Right kidney (tissue), 9 donors: ENCODE measurements around the gene CNST.

Experiments used
- DNase-seq: peaks from one replicate; pipeline ENCODE4 v3.0.0-alpha.2; 2016
- long read RNA-seq, 8 donors: transcript quantifications; one replicate each; lab custom pipeline, GENCODE V29; 2026

Gene CNST
- long read RNA-seq, donor 1, full-length matches to known transcripts, result 2 of 72 reads
- long read RNA-seq, donor 1, partial matches to known transcripts, result 47 of 72 reads
- long read RNA-seq, donor 1, other reads (novel, unspliced or antisense), result 23 of 72 reads
- long read RNA-seq, donor 2, full-length matches to known transcripts, result 1 of 1 reads
- long read RNA-seq, donor 2, partial matches to known transcripts, result 0 of 1 reads
- long read RNA-seq, donor 2, other reads (novel, unspliced or antisense), result 0 of 1 reads
- long read RNA-seq, donor 3, full-length matches to known transcripts, result 1 of 1 reads
- long read RNA-seq, donor 3, partial matches to known transcripts, result 0 of 1 reads
- long read RNA-seq, donor 3, other reads (novel, unspliced or antisense), result 0 of 1 reads
- long read RNA-seq, donor 4, full-length matches to known transcripts, result 1 of 1 reads
- long read RNA-seq, donor 4, partial matches to known transcripts, result 0 of 1 reads
- long read RNA-seq, donor 4, other reads (novel, unspliced or antisense), result 0 of 1 reads
- long read RNA-seq, donor 5, full-length matches to known transcripts, result 1 of 1 reads
- long read RNA-seq, donor 5, partial matches to known transcripts, result 0 of 1 reads
- long read RNA-seq, donor 5, other reads (novel, unspliced or antisense), result 0 of 1 reads
- long read RNA-seq, donor 6, full-length matches to known transcripts, result 3 of 3 reads
- long read RNA-seq, donor 6, partial matches to known transcripts, result 0 of 3 reads
- long read RNA-seq, donor 6, other reads (novel, unspliced or antisense), result 0 of 3 reads
- long read RNA-seq, donor 7, full-length matches to known transcripts, result 1 of 1 reads
- long read RNA-seq, donor 7, partial matches to known transcripts, result 0 of 1 reads
- long read RNA-seq, donor 7, other reads (novel, unspliced or antisense), result 0 of 1 reads
- long read RNA-seq, donor 8, full-length matches to known transcripts, result 3 of 3 reads
- long read RNA-seq, donor 8, partial matches to known transcripts, result 0 of 3 reads
- long read RNA-seq, donor 8, other reads (novel, unspliced or antisense), result 0 of 3 reads

DNA sequence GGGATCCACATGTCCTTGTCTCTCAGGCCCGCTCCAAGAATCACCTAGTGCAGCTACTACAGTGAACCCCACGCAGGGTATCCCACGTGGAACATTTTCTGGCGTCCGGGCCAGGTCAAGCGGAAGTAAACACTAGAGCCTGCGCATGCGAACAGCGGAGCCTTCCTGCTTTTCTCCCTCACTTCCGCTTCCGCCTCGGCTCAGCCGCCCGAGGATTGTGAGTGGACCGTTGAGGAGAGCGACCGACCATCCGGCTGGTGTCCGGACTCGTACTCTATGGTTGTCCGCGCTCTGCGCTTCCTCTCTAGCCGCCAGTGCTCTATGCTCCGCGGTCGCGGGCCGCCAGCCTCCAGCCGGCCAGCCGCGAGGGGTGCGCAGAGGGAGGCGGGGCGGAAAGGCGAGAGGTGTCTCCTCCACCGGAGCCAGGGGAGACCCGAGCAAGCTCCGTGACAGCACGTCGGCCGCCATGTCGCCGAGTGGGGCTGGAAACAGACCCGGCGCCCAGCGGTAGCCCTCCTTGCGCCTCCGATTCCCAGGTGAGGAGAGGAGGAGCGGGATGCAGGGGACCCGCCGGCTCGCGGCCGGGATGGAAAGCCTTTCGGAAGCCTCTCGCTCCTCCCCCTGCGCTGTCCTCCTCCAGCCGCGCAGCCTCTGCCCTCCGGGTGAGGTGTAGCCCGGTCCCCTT is at the start of gene CNST, which contains the start of gene TFB2M:
Gene CNST (plus strand): TSS at position 329 of the 685 bp plus-strand sequence. CDS start 25,107 bp downstream, outside the sequence.
Gene TFB2M (minus strand): TSS at position 134 of the 685 bp plus-strand sequence. CDS start 123 bp downstream, at position 11.
- DNase-seq, result peak; percentile 99

- no peak for DNase-seq
Measured at GRCh38 chr1:246517391-246517790, 48.9 kb upstream of the CNST start.

- DNase-seq, result no peak
Measured at GRCh38 chr1:246518456-246519205, 47.6 kb upstream of the CNST start.

- no peak for DNase-seq
Measured at GRCh38 chr1:246519514-246519913, 46.7 kb upstream of the CNST start.

- DNase-seq, result no peak
Measured at GRCh38 chr1:246526380-246526779, 39.9 kb upstream of the CNST start.

DNA sequence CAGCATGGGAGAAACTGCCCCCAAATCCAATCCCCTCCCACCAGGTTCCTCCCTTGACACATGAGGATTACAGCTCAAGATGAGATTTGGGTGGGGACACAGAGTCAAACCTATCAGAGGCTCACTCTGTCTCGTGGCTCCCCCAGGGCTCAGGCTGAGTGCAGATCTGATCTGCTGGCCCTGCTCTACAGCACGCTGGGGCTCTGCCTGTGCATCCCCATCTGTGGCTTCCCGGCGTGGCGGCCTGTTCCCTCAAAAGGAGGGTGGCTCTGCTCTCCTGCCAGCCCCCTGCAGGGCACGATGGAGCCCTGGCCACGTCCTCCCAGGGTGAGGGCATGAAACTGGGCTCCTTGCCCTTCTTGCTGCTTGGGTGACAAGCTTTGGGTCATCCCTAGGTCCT is 39.3 kb upstream of the CNST start:
- no peak for DNase-seq

DNA sequence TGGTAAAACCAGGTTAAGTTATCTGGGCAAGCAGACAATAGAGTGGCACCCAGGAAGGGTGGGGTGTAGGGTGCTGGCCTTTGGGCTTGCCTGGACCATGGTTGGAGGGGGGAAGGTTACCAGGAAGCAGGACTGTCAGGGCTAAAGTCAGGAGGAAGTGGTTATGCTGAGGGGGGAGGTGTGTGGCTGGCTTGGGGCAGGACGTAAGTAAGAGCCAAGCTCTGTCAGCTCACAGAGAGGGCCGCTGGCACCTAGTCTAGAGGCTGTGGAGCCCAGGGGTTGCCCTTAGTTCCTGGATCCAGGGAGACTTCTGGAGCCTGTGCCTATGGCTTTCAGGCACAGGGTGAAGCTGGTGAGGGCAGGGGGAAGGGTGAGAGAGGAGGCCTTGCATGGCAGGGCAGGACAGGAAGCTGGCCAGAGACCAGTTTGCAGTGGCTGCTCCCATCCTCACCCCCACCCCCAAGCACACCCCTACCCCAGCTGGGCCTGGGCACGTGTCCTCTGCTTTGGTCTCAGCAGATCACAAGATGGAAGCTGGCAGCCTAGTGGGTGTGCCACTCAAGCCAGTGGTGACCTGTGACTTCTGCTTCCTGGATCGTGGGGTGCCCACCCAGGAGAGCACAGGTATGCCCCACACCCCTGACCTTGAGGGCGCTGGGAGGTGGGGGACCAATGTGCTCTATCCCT is 38.7 kb upstream of the CNST start:
- no peak for DNase-seq

DNA sequence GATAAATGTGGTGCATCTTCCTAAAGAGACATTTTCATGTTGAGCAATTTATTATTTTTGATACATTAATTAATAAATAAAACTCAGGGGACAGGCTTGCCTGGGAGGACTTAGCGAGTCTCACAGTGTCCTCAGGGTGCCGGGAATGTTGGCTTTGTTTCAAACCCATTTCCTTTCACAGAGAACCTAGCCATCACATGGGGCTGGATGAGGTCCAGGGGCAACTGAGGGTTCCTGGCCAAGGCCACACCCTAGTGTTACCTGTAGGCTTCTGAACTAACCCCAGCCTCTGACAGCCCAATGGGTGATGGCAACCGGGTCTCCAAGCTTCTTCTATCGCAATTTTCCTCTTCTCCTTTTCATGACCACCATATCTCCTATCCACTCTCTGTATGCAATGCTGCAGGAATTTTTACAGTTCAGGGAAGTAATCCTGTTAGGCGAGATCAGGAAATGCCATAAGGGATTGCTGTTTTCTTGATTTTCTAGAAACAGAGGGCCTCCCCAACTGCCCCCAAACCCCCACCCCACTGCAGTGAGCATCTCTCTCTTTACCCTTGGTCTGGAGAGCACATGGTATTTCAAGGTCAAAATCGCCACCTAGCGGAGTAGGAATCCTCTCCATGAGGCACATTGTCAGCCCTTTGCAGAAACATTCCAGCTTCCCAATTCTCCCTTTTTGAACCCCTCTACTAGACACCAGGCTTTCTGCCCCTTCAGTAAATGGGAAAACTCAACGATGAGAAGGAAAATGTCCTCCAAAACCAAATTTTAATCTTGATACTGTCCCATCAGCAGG is 37.1 kb upstream of the CNST start:
- no peak for DNase-seq

DNA sequence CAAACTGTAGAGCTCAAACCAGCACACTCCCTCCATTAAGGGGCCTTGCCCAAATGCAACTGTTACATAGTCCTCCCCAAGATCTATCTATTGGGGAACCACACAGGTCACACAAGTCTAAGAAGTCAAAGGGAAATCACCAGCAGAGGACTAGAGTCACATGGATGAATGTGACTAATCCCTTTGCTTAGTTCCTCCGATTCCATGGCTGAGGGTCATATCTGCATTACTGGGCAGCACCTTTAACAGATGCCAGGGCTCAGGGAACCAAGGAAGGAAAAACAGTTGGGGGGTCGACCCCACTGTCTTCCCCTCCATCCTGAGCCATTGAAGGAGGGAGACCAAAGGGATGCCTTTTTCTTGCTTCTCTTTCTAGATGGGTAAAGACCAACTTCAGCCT is 35.8 kb upstream of the CNST start:
- no peak for DNase-seq

DNA sequence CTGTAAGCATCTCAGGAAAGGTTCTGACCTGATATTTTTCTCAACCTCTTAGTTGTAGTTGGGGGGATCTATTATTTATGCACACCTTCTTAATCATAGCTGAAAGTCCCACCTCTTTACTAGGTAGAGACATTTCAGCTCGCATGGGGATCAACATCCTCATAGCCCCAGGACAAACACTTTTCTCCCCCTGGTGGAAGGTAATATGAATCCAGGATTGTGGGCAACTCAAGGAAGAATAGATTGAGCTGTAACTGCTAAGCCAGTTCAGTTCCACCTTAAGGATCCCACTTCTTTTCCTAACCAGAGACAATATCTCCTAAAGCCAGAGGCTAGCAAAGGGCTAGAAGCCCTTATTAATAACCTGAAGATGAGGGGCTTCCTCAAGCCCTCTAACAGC is 33.7 kb upstream of the CNST start:
- DNase-seq, result no peak

DNA sequence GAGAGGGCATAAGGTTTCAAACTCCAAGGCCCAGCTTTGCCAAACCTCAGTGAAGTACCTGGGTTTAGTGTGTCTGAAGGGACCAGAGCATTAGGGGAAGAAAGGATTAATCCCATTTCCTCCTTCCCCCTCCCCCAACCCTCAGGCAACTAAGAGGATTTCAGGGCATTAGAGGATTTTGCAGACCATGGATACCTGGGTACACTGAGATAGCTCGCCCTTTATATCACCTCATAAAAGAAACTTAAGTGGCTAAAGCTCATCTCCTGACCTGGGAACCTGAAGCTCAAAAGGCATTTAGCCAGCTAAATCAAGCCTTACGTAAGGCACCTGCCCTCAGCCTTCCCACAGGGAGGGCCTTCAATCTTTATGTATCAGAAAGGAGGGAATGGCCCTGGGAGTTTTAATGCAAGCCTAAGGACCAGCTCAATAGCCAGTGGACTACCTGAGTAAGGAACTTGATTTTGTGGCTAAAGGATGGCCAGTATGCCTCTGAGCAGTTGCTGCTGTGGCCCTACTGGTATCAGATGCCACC is 32.8 kb upstream of the CNST start:
- DNase-seq, result no peak

- no peak for DNase-seq
Measured at GRCh38 chr1:246534114-246534513, 32.1 kb upstream of the CNST start.

DNA sequence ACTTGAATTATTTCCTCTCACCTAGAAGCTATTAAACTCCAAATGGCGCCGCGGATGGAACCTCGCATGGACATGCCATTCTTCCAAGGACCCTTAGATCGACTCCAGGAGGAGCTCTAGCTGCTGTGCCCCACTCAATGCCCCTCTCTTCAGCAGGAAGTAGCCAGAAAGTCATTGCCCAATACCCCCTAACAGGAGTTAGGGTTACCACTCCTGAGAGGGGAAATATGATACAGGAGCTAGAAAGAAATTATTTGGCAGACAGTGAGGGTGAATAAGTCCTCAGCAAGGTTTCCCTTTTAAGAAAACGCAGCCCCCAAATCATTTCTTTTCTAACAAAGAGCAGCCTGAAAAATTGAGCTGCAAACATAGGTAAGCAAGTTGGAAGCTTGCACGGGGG is 28.8 kb upstream of the CNST start:
- no peak for DNase-seq

DNA sequence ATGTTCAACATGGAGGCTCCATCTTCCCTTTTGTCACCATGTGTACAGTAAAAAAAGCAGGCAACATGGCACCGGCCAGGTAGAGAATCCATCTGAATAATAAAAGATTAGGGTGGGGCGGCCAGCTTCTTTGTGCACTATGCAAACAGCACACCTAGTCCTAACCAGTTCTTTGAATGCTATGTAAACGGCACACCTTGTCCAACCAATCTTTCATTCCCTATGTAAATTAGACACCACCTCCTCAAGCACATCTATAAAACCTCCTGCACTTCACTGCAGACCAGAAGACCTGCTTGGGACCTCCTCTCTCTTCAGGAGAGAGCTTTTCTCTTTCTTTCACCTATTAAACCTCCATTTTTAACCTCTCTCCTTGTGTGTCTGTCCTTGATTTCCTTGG is 28.4 kb upstream of the CNST start:
- DNase-seq, result no peak

DNA sequence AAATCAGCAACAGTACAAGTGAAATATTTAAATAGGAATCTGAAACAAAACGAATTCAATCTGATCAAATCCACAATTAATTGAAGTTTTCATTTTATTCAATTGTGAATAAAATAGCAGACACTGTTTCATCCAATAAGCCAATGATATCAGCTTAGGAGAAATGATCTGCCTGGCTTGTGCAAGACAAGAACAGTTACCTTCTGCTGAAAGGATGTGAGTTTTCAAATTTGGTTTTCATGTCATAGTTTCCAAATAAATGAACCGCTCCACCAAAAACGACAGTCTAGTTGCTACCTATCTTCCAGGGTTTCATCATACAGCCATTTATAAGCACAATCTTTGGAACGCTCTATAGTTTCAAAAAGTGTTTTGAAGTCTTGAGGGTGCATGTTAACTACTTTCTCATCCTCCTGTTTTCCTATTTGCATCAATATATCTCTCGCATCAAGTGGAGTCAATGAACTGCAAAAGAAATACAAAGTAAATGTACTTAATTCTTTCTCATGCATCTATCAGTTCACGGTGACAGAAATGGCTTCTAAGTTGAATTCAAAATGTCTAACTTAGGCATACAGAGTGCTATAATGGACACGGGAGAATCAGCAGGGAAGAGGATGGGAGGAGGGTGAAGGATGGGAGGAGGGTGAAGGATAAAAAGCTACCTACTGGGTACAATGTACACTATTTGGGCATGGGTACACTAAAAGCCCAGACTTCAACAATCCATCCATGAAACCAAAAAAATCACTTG is 25.3 kb upstream of the CNST start:
- DNase-seq, result no peak

DNA sequence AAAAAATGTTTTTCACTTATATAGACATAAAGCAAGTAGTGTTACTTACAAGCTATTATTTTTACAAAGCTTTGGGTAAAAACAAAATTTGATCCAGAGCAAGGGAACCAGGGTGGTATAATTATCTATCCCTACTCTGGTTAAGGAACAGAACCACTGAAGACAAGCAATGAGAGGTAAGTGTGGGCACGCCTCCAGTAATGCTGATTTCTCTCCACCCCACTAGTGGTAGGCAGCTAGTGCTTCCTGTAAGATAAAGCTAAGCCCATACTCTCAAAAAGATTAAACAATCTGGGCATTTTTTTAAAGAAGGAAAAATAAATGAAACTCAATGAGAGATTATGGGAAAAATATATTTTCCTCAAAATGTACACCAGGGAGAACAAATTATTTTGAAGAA is 22.3 kb upstream of the CNST start:
- no peak for DNase-seq

- DNase-seq, result no peak
Measured at GRCh38 chr1:246549665-246550064, 16.6 kb upstream of the CNST start.

DNA sequence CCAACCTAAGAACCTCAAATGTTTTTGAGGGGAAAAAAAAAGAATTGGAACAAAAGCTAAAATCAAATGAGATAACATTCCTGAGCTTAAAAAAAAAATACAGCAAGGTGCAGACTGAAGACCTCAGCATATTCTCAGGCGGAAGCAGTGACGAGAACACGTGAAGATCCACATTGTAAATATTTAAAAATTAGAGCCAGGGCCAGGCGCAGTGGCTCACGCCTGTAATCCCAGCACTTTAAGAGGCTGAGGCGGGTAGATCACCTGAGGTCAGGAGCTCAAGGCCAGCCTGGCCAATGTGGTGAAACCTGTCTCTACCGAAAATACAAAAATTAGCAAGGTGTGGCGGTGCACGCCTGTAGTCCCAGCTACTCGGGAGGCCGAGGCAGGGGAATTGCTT is 15.9 kb upstream of the CNST start:
- no peak for DNase-seq

GRCh38 chr1:246552110-246552509 is 14.1 kb upstream of the CNST start:
- DNase-seq, result no peak
